ENCODE results near the gene USH2A.

Gene USH2A

DNA sequence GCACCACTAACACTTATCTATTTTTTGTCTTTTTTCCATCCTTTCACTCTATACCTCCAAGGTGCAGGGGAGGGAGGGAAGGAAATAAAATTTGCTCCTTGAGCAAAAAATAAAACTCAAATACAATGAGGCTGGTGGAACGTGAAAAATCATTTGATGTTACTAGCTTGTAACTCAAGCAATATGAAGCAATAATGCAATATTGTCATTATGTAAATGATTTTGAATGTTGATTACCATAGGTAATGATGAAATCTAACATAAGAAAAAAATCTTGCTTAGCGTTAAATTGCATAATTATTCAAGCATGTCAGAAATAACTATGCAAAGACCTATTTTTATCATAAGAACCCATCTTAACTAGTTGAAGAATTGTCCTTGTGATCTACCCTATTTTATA, 578.5 kb downstream of the USH2A start:
- DNase-seq: no peak

DNA sequence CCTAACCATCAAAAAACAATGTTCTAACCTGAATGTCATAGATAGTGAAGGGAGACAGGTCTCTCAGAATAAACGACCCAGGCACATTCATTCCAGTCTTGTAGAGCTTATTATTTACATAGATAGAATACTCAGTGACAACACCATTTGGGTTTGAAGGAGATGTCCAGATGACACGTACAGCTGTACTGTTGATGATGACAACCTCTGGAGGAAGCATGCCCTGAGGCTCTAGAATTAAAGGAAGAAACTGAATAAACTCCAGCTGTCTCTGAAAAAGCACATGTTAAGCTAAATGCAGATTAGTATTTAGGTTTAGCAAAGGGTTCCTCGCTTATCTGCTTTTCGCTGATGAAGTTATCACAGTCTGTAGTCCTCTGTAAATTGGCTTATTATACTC, 579.0 kb downstream of the USH2A start:
- DNase-seq: no peak

DNA sequence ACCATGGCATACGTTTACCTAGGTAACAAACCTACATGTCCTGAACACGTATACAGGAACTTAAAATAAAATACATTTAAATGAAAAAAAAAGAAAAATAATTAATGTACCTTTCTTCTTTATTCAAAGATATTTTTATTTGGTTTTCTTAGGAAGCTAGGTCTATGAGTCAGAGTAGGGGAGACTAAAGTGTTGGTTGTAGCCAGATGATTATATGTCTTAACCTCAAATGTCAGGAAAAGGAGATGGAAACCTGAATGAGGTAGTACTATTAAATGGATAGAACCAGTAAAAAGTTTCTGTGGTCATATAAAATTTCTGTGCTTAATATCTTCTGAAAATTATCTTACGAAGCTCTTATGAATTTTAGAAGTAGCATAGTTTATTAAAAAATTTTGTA, 580.3 kb downstream of the USH2A start:
- no peak for DNase-seq

DNA sequence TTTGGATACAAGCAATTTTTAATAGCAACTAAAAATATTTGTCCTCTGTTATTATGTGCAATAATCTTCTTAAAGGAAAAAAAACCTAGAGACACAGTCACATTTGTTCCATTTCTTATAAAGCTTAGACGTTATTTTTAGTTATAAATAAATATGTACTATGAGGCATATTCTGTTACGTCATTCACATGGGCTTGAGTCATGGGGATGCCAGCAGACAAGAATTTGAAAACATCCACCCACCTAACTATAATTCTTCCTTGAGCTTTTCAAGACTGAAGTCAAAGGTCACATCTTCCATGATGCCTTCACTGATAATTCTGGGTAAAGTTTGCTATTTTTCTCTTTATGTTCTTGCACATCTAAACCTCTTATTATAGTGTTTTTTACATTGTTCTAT, 587.3 kb downstream of the USH2A start:
- no peak for DNase-seq

DNA sequence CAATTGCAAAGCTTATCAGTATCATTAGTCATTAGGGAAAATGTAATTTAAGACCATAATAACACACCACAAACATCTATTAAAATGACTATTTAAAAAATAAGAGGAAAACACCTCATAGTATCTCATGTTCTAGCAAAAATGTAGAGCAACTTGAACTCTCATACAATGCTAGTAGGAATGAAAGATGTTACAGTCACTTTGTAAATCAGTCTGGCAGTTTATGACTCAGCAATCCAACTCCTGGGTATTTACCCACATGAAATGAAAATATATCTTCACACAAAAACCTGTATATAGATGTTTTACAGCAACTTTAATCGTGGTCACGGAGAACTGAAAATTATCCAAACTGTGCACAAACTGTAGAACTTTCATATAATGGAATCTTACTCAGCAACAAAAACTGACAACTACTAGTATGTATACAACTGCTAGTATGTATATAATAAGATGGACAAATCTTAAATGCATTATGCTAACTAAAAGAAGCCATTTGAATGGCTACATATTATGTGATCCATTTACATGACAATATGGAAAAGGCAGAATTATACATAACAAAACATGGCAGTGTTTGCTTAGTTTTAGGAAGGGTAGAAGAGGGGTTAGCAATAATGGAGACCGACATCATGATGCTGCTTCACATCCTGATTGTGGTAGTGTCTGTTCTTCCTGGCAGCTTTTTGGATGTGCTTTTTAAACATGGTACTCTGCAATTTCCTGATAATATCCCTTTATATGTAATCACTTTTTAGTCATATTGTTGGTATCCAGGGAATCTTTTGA, 589.1 kb downstream of the USH2A start:
- no peak for DNase-seq

DNA sequence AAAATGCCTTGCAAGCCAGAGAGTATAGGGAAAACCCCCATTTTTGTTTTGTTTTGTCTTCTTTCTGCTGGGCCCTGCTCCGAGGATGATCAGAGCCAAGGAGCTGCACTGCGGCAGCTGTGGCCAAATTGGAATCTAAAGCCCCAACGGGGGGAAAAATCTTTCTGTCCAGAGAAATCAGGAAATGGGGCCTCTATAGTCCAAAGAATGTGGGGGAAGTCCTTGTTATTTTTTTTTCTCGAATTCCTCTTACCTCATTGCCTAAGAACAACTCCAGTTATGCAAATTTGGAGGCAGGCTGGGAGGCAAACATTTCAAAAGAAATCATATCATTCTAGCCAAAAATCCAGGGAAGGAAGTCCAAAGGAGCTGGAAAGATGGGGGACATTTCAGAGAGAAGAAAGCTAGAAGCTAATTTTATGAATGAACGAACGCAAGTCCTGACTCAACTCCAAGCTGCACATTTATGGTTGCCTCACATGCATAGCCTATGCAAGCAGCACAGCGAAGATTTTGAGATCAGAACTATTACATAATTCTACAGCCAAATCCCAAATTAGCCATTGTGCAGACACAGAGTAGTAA, 592.9 kb downstream of the USH2A start:
- no peak for DNase-seq

DNA sequence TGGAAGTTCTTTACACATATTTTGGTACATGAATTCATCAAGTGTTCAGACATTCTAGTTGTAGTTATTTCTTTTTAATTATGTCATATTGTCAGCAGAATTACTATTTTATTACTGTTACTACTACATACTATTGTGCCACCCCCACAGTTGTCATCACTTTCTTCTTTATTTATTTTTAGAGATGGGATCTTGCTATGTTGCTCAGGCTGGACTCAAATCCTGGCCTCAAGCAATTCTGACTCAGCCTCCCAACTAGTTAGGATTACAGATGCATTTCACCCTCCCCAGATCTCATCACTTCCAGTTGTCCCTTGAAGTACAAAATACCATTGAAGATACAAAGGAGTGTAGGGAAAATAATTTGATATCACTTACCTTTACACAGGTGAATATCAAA, 598.2 kb downstream of the USH2A start:
- no peak for DNase-seq

DNA sequence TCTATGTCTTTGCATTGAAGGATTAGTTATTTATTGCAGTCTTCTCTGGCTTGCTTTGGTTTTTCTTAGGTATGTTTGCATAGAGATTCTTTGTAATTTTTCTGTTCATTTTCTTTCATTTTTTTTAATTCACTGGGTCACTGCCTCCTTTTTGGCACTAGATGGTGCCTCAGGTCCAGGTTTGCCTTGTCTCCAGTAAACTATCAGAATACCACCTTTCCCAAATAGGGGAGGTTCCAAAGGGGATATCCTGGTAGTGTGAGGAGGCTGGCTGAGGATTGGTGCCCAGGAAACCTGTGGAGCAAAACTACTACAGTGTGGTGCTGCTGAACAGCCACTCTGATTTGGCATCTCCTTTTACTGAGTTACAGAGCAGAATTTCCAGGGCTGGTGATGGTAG, 599.0 kb downstream of the USH2A start:
- no peak for DNase-seq

DNA sequence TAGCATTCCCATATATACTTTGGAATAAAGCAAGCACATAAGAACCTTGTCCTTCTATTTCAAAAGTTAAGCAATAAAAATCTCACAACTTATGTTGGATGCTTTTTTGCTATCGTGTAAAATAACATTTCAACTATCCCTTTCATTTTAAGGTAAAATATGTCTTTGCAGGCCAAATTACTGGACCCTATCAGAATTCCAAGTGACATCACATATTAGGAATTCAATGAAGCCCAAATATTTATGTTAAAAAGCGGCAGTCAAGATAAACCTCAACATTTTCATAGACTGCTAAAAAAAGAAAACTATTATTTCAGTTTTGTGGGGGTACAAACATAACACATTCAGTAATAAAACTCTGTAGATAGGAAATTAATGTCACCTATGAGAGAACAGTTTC, 604.1 kb downstream of the USH2A start:
- DNase-seq: no peak

DNA sequence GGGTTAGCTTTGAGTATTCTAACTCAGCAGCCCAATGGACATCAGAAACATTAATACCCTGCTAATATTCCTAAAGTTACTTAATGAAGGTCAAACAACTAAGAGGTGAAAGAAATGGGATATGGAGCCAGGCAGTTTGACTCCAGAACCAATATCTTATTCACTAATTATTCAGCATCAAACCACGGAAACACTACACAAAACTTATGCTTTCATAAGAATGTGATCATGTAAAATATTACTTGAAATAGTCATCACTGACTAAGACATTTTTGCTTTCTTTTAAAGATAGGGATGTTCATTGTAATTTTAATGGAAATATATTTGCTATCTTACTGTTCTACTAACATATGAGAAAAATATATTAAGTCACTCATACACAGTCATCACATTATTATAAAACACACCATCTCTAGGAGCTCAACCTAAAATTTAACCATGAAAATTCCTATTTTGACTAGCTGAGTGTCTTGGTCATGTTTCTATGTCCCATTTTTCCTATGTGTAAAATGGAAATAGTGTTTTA, 615.3 kb downstream of the USH2A start:
- no peak for DNase-seq

DNA sequence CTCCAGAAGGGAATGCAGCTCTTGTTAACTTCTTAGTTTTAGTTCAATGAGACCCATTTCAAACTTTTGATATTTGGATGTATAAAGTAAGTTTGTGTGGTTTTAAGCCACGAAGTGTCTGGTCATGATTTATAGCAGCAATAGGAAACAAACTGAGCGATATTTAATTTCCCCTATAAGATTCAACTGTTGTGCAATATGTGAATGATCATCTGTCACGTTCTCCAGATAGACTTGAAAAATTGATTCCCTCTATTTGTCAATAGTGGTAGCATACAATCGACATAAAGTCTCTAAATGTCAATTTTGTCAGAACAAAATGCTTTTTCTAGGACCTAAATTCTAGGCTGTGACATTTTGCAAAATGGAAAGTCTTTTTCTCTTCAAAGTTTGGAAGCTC, 616.0 kb downstream of the USH2A start:
- no peak for DNase-seq

DNA sequence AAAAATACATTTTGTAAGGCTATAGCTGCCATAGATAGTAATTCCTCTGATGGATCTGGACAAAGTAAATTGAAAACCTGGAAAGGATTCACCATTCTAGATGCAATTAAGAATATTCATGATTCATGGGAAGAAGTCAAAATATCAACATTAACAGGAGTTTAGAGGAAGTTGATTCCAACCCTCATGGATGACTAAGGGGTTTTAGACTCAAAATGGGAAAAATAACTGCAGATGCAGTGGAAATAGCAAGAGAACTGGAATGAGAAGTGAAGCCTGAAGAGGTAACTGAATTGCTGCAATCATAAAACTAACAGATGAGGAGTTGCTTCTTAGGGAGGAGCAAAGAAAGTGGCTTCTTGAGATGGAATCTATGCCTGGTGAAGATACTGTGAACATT, 625.4 kb downstream of the USH2A start:
- no peak for DNase-seq

DNA sequence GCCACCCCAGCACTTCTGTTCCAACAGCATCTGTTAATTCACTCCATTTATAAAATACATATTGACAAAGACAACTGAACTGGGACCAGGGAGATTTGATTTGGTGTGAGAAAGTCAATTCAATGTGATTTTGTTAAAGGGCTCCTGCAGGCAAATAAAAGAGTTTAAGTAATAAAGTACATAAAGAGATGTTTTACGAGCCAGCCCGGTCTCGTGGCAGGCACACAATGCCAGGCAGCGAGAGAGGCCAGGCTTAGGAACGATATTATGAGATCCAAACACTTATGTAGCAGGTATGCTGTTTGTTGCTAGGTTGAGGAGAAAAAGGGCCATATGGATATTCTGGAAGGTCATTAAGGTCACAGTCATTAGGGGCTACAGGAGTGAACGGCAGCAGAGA, 629.1 kb downstream of the USH2A start:
- DNase-seq: no peak

DNA sequence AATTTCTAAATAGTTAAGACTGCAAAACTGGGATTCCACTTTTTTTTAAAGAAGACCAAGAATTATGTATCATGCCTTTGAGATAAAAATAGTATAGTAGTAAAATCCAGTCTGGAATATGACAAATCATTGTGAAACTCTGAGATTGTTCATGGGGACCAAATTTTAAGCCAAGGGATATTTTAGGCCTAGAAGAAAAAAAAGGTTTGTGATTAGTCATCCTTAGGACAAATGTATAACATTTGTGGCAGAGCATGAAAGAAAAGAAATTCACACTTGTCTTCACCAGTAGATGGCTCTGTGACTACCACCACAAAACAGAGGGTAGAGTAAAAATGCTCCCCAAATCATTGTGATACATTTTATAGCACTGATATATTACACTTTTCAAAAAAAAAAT, 630.1 kb downstream of the USH2A start:
- no peak for DNase-seq

DNA sequence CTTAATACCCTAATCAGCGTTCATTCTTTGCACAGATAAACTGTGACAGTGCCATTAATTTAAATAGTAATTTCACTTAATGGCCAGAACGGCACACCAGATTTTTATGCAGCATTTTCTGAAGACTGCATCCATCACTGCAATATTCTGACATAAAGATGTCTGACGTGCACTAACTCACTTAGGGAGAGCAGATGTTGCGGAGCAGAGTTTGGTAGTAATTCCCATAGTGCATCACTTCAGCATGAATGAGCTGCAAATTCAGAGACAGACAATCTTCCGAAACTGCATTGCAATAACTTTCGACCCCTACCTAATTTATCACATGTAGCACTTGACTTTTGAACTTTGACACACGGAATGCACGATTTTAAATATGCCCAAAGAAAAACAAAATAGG, 630.8 kb downstream of the USH2A start:
- no peak for DNase-seq

DNA sequence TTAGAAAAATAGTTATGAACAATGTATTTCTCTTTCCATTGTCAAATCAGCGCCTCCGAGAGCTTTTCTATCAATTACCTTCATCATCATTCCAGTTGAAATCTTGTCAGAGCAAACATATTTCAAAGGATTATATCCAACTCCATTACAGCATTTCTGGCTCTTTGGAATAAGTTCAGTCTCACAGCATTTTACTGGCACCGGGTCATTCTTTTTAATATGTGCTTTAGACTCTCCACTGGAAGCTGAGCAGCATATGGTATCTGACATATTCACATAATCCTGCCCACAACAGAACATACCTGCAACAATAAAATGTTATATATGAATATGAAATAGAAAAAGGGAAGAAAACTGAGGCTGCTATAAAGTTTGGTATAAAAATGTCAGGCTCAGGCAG, 633.3 kb downstream of the USH2A start:
- no peak for DNase-seq

DNA sequence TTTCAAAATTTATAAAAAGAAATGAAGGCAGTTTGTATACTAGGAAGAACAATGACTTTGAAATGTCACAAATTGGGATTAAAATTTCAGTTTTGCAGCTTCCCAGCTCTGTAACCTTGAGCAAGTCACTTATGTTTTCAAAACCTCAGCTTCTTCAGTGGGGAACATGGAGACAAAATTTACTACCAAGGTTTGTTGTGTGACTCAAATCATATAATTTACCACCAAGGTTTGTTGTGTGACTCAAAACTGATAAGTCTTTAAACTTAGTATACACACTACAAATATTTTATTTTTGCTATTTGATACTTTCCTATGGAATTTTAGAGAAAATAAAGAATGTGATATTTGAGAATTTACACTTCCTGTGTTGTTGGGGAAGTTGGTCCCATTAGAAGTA, 636.3 kb downstream of the USH2A start:
- DNase-seq: no peak

DNA sequence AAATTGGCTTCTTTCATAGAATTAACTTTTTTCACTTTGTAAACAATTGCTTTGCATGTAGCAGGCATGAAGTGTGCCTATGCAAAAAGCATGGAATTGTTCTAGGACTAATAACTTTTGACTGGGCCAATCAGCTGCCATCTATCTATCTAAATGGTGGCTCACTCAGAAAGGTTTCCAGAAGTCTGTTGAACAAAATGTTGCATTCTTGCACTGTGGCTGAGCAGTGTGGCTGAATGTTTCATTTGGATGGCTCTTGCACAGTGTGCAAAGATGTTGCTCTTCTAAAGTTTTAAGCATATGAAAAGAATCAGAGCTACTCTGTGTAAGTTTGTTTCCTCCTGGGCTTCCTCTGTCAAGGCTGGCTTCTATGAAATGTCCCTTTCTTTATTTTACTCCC, 642.6 kb downstream of the USH2A start:
- DNase-seq: no peak

DNA sequence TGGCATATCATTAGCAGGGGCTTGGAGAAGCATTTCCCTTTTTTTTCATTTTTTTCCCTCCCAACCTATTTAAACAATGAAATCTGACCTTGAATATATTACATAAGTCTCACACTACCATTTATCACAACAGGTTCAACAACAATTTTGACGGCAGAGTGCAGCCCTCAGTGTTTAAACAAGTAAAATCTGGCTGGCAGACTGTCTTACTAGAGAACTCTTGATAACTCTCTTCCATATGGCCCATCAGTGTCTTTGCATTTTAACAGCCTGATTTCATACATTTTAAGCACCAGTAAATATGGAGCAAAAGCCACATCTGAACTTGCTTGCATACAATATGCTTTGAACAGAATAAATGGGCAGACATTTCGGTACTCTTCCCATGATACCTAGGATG, 643.1 kb downstream of the USH2A start:
- no peak for DNase-seq

DNA sequence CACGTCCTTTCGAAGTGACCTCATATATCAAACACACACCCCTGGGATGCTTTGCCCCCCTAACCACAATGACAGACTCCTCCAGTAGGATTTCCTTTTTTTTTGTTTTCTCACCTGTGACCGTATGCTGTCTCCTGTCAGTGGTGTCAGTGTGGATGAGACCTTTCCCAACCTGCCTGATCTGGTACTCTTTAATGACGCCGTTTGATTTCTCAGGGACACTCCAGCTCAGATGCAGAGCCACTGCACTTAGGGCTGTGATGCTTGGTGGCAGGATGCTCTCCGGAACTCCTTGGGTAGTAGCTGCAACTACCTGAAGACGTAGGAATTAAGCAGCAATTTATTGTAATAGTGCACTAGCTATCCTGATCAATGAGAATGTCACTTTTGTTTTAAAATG, 643.5 kb downstream of the USH2A start:
- DNase-seq: no peak

DNA sequence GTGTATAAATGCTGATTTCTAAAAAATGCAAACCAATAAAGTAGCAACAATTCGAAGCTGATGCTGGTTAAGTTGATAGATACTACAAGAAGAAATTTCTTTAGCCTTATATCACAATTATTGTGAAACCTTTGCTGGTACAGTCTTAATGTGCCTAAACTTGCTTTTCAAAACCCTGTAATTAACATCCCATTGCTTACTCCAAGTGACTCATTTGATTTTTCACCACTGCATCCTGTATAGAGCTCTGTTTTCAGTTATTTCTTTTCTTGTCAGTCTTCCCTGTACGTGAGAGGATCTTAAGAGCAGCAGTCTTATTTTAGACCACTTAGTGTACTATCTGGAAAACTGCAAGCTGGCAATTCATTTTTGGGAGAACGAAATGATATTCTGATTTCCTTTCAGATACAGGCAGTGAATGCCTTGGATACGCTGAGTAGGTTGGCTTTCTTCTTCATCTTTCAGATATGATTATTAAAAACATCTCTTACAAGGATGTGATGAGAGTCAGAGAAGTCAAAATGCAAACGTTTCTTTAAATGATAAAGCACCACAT, 645.8 kb downstream of the USH2A start:
- DNase-seq: no peak

DNA sequence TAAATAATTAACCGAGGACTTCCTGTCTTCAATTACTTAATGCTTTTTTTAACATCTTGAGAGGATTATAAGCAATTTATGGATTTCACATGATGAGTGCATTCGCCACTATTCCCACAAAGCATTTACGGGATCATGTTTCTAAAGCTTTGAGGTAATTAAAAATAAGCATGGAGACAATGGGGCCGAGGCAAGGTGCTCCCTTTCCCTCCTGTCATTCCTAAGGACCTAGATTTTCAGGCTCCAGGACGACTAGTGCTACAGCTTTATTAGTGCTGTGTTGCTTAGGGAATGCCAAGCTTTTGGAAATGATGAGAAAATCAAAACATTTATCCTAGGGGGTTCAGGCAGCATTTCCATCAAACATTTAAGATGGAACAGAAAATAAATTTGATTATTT, 646.9 kb downstream of the USH2A start:
- DNase-seq: no peak

DNA sequence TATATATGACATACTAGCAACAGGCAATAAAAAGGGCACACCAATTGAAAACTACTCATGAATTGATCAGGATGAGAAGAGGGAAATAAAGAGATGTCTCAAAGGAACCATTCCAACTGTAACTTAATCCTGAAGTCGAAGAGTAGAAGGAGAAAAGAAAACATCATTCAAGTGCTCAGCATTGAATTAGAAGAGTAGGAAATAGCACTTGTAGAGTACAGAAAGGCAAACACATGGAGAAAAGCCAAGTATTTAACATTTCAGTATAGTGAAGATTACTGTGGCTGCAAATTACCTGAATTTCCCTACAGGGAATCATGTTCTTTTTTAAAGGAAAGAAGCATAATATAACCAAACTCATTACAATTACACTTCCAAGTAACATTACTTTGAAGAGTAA, 651.1 kb downstream of the USH2A start:
- no peak for DNase-seq

DNA sequence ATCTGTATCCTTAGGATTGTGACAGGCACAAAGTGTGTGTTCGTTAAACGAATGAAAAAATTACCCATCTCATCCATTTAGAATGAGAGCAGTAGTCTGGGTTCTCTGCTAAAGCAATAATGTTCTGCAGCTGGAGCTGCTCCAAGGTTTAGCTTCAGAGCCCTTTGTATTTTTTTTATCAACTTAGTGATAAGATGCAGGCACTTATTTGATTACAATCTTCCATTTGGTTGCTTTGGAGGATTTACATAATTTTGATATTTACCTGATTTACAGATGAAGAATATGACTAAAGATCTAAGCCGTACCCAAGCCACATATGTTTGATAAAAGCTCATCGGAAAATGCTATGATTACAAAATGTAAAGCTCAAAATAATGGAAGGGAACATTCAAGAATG, 654.9 kb downstream of the USH2A start:
- DNase-seq: no peak

DNA sequence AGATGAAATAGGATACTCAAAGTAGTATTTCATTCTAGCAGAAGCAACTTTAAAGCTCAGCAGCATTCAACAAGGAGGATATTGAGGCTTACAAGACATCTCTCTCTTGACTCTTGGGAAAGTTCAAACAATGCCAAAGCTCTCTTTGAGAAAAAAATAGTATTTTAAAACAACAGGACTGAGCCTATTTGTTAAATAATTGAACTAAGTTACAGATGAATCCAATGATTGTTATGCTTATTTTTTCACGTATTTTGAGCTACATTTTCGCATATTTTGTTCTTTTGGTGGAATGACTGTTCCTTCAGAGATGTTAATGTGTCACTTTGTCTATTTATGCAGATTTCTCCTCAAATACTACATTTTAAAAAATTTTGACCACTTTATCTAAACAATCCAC, 655.5 kb downstream of the USH2A start:
- no peak for DNase-seq
